Testis (tissue), 3 donors: ENCODE data around the gene GBX1. TPM values are rescaled to one million over a fixed set of nuclear protein-coding genes. Genes with fewer than 3 reads are reported as not detected.
A peak's percentile ranks its signal among the peaks of the same experiment; 100 is the strongest.

Experiments
- DNase-seq: peaks from one replicate; pipeline ENCODE4 v3.0.0-alpha.2; 2019
- H3K27ac ChIP-seq, 2 donors: fragments of 200-600 bp; sonication (generic); one replicate each; pipeline ENCODE4 v1.5.1; 2019
- H3K27me3 ChIP-seq: fragments of 200-600 bp; sonication (generic); one replicate; pipeline ENCODE4 v1.5.1; 2019
- H3K36me3 ChIP-seq: fragments of 200-600 bp; sonication (generic); one replicate; pipeline ENCODE4 v1.5.1; 2017; ENCODE audit warnings: low read depth; ENCODE audit errors: missing control alignments
- H3K4me1 ChIP-seq: fragments of 200-600 bp; sonication (generic); one replicate; pipeline ENCODE4 v1.5.1; 2019
- H3K4me3 ChIP-seq, 2 donors: fragments of 200-600 bp; sonication (generic); one replicate each; pipeline ENCODE4 v1.5.1; 2017 to 2019
- H3K9me3 ChIP-seq: fragments of 200-600 bp; sonication (generic); one replicate; pipeline ENCODE4 v1.5.1; 2017
- CTCF ChIP-seq, 3 experiments: fragments of 450-650 bp in 2 of 3; fragments of 200-600 bp in 1 of 3; sonication (generic) in 1 of 3; IDR thresholded peaks; one replicate each; pipeline ENCODE4 v1.5.1; 2016 to 2019; ENCODE audit warnings: antibody characterized with exemption in 3 of 3, mild to moderate bottlenecking in 2 of 3, moderate library complexity in 1 of 3
- POLR2A ChIP-seq: fragments of 450-650 bp; IDR thresholded peaks from one replicate; pipeline ENCODE4 v1.6.1; 2017; ENCODE audit warnings: antibody characterized with exemption, mild to moderate bottlenecking, moderate library complexity
- WGBS, 2 donors: methylation state at CpG; one replicate each; pipeline ENCODE4 v1.1.5; 2018; 5-methylcytosine and 5-hydroxymethylcytosine counted together
- intact Hi-C: fragments of 100-400 bp; cut with DNase I; formaldehyde crosslinking; loops from one replicate; pipeline ENCODE4 v1.15.1; 2023; ENCODE audit warnings: low total_unique reads
- polyA plus RNA-seq: library from polyadenylated mRNA; stranded (reverse); fragments of 350-450 nt; fragmentation: Illumina TruSeq; extraction: RNeasy Lipid Tissue Mini Kit (QIAGEN cat#74804); gene quantifications from one replicate; pipeline ENCODE4 v1.2.3, GENCODE V29; 2014; ENCODE audit warnings: low read depth, low replicate concordance; ENCODE audit not compliant: insufficient read depth
- total RNA-seq, 2 donors: library from RNA; depleted of rRNA; stranded (reverse); fragments of >200 nt; gene quantifications; one replicate each; pipeline ENCODE4 v1.2.3, GENCODE V29; 2016

The GBX1 gene
- total and polyA plus RNA-seq, 3 donors from 2014 or later, result 2.9 to 15.6 (median 7.2) TPM

GRCh38 chr7:151144387-151144786 lies 23.1 kb downstream of the GBX1 start:
- no peak for TF ChIP-seq CTCF (IDR thresholded peaks at IDR 0.05)
- TF ChIP-seq POLR2A, result no peak
- no peak for DNase-seq
- intact Hi-C loops, result no loop called here
- Histone ChIP-seq H3K27me3 (no peaks in the 10 kb centered on the region), H3K4me3 (no peak overlapping the region), H3K36me3 (no peaks in the 10 kb centered on the region), H3K9me3 (no peaks in the 10 kb centered on the region), H3K27ac (no peak overlapping the region), H3K4me1 (peaks cover 18% of the 10 kb centered on the region)
- 82 to 91% methylated on average over 7 of the region's 7 CpGs for WGBS, 2 donors

GRCh38 chr7:151143261-151144015 lies 24.1 kb downstream of the GBX1 start:
- no peak overlapping the region for H3K4me3 ChIP-seq
- 67 to 82% methylated on average over 25 of the region's 25 CpGs for WGBS, 2 donors
- no peaks in the 10 kb centered on the region for H3K9me3 ChIP-seq
- TF ChIP-seq CTCF (IDR thresholded peaks at IDR 0.05), result no peak
- no peak for TF ChIP-seq POLR2A
- peak overlapping the region in 1 of 2 donors; percentile 39 for H3K27ac ChIP-seq
- intact Hi-C loops, result no loop called here
- H3K27me3 ChIP-seq, result no peaks in the 10 kb centered on the region
- peaks cover 18% of the 10 kb centered on the region for H3K4me1 ChIP-seq
- peak; percentile 51 for DNase-seq
- H3K36me3 ChIP-seq, result no peaks in the 10 kb centered on the region

GRCh38 chr7:151142686-151143040 lies 24.8 kb downstream of the GBX1 start:
- 64 to 72% methylated on average over 10 of the region's 10 CpGs for WGBS, 2 donors
- peak overlapping the region in 1 of 2 donors; percentile 7 for H3K27ac ChIP-seq
- TF ChIP-seq CTCF (IDR thresholded peaks at IDR 0.05) (no peak), POLR2A (no peak)
- H3K9me3 ChIP-seq, result no peaks in the 10 kb centered on the region
- H3K4me3 ChIP-seq, result no peak overlapping the region
- H3K36me3 ChIP-seq, result no peaks in the 10 kb centered on the region
- H3K4me1 ChIP-seq, result peaks cover 18% of the 10 kb centered on the region
- DNase-seq, result peak; percentile 85
- intact Hi-C loops, result no loop called here
- no peaks in the 10 kb centered on the region for H3K27me3 ChIP-seq

GRCh38 chr7:151141855-151142685 lies 25.4 kb downstream of the GBX1 start:
- intact Hi-C loops, result no loop called here
- no peaks in the 10 kb centered on the region for H3K36me3 ChIP-seq
- no peaks in the 10 kb centered on the region for H3K27me3 ChIP-seq
- H3K4me1 ChIP-seq, result peaks cover 18% of the 10 kb centered on the region
- TF ChIP-seq CTCF (IDR thresholded peaks at IDR 0.05) (no peak), POLR2A (no peak)
- no peak overlapping the region for H3K27ac ChIP-seq
- H3K9me3 ChIP-seq, result no peaks in the 10 kb centered on the region
- DNase-seq, result peak; percentile 18
- H3K4me3 ChIP-seq, result no peak overlapping the region
- WGBS, 2 donors, result 77 to 79% methylated on average over 17 to 31 of the region's 31 CpGs
